ENCODE data around the gene TRPC4AP. TPM values are rescaled to one million over a fixed set of nuclear protein-coding genes. Genes with fewer than 3 reads are reported as not detected.
A peak's percentile ranks its signal among the peaks of the same experiment; 100 is the strongest.

TRPC4AP gene
- total and polyA plus RNA-seq, 7 donors, result 24.0 to 61.8 (median 45.3) TPM

- H3K27ac ChIP-seq, result no peak overlapping the region
- TF ChIP-seq POLR2AphosphoS5 (IDR thresholded peaks at IDR 0.05) (no peak), POLR2A (IDR thresholded peaks at IDR 0.05) (no peak), EP300 (IDR thresholded peaks at IDR 0.05) (no peak), CTCF (IDR thresholded peaks at IDR 0.05) (no peak)
- no peaks in the 10 kb centered on the region for H3K9me3 ChIP-seq
- intact Hi-C loops (cut with DNase I), result no loop called here
- H3K4me3 ChIP-seq, result no peak overlapping the region
- H3K4me1 ChIP-seq, result no peaks in the 10 kb centered on the region
- peaks cover 3 to 54% (median 17%) of the 10 kb centered on the region in 4 donors for H3K36me3 ChIP-seq
- H3K27me3 ChIP-seq, result no peaks in the 10 kb centered on the region
- 83 to 95% methylated on average over 3 of the region's 3 CpGs for WGBS, 2 donors
- no peak for DNase-seq
These were observed 67.5 kb downstream of the TRPC4AP start for GRCh38 chr20:35025116-35025515.

GRCh38 chr20:35023624-35024023 is 69.0 kb downstream of the TRPC4AP start:
- WGBS, 2 donors, result 94 to 96% methylated on average over 7 of the region's 7 CpGs

GRCh38 chr20:35021831-35022230 is 70.8 kb downstream of the TRPC4AP start:
- Histone ChIP-seq H3K9me3 (no peaks in the 10 kb centered on the region), H3K36me3 (peaks cover 3 to 66% (median 19%) of the 10 kb centered on the region in 4 donors), H3K27ac (no peak overlapping the region), H3K4me1 (peaks cover 0 to 6% (median 0%) of the 10 kb centered on the region in 4 donors), H3K27me3 (no peaks in the 10 kb centered on the region), H3K4me3 (no peak overlapping the region)
- intact Hi-C loops (cut with DNase I), result no loop called here
- no peak for DNase-seq
- 88 to 97% methylated on average over 1 of the region's 1 CpG for WGBS, 2 donors
- no peak for TF ChIP-seq POLR2A (IDR thresholded peaks at IDR 0.05)
- TF ChIP-seq CTCF (IDR thresholded peaks at IDR 0.05), result no peak
- TF ChIP-seq POLR2AphosphoS5 (IDR thresholded peaks at IDR 0.05), result no peak
- no peak for TF ChIP-seq EP300 (IDR thresholded peaks at IDR 0.05)

More at GRCh38 chr20:35023624-35024023, 69.0 kb downstream of the TRPC4AP start:
- TF ChIP-seq POLR2AphosphoS5 (IDR thresholded peaks at IDR 0.05) (no peak), CTCF (IDR thresholded peaks at IDR 0.05) (no peak), EP300 (IDR thresholded peaks at IDR 0.05) (no peak), POLR2A (IDR thresholded peaks at IDR 0.05) (no peak)
- H3K27me3 ChIP-seq, result no peaks in the 10 kb centered on the region
- H3K4me1 ChIP-seq, result no peaks in the 10 kb centered on the region
- intact Hi-C loops (cut with DNase I), result no loop called here
- no peak overlapping the region for H3K27ac ChIP-seq
- H3K9me3 ChIP-seq, result no peaks in the 10 kb centered on the region
- H3K4me3 ChIP-seq, result no peak overlapping the region
- no peak for DNase-seq
- H3K36me3 ChIP-seq, result peaks cover 3 to 58% (median 19%) of the 10 kb centered on the region in 4 donors

- TF ChIP-seq POLR2AphosphoS5 (IDR thresholded peaks at IDR 0.05) (peak in 1 of 4 donors; percentile 12), POLR2A (IDR thresholded peaks at IDR 0.05) (no peak), CTCF (IDR thresholded peaks at IDR 0.05) (no peak), EP300 (IDR thresholded peaks at IDR 0.05) (no peak)
- Histone ChIP-seq H3K27ac (peak overlapping the region in 2 of 4 donors; percentile 19 to 28), H3K4me3 (no peak overlapping the region), H3K36me3 (peaks cover 3 to 70% (median 19%) of the 10 kb centered on the region in 4 donors), H3K27me3 (no peaks in the 10 kb centered on the region), H3K9me3 (no peaks in the 10 kb centered on the region), H3K4me1 (peaks cover 0 to 6% (median 0%) of the 10 kb centered on the region in 4 donors)
- 91 to 93% methylated on average over 12 of the region's 12 CpGs for WGBS, 2 donors
- intact Hi-C loops (cut with DNase I), result no loop called here
- DNase-seq, result no peak
These were observed 71.5 kb downstream of the TRPC4AP start for GRCh38 chr20:35021063-35021462.
